DMS79 (cell line): ENCODE measurements around the gene RAB28.
"Not testable (repeated sequence)": the region's sequence is repeated elsewhere in the genome, so short reads cannot be mapped to it uniquely, and the experiment has no call there.

Experiments used
- DNase-seq: peaks from one replicate; lab custom pipeline; 2025; lab: John Stamatoyannopoulos, UW

RAB28 gene

DNA sequence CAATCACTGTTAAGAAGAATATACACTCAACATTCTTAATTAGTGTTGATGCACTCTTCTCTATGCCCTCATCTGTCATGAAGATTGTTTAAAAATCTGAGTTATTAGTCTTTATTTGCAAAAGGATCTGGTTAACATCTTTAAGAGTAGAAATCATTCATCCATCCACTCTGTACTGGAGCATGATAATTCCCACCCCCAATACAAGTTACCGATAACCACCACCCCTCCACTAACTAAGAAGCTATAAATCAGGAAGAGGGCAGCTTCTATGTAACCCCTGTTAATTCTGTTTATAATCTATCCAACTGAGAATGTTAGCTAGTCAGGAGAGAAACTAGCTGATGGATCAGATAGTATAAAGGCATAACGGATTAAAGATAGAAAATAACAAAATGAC, 34.5 kb downstream of the RAB28 start:
- no peak for DNase-seq

DNA sequence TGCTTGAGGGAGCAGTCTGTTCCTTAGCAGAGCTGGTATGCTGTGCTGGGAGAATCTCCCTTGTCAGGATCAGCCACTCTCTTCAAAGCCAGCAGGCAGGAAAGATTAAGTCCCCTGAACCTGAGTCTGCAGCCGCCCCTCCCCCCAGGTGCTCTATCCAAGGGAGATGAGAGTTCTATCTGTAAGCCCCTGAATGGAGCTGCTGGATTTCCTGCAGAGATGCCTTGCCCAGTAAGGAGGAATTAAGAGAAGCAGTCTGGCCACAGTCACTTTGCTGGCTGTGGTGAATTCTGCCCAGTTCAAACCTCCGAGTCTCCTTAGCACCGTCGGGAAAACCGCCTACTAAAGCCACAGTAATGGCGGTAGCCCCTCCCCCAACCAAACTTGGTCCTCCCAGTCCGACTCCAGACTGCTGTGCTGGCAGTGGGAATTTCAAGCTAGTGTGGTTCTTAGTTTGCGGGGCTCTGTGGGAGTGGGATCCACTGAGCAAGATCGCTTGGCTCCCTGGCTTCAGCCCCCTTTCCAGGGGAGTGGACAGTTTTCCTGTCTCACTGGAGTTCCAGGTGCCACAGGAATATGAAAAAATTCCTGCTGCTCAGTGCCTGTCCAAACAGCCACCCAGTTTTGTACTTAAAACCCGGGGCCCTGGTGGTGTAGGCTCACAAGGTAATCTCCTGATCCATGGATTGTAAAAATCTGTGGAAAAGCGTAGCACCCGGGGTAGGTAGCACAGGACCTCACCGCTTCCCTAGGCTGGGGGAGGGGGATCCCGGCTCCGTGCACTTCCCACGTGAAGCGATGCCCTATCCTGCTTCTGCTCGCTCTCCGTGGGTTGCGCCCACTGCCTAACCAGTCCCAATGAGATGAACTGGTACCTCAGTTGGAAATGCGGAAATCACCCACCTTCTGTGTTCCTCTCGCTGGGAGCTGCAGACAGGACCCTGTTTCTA, 38.0 kb downstream of the RAB28 start:
- DNase-seq: no peak

DNA sequence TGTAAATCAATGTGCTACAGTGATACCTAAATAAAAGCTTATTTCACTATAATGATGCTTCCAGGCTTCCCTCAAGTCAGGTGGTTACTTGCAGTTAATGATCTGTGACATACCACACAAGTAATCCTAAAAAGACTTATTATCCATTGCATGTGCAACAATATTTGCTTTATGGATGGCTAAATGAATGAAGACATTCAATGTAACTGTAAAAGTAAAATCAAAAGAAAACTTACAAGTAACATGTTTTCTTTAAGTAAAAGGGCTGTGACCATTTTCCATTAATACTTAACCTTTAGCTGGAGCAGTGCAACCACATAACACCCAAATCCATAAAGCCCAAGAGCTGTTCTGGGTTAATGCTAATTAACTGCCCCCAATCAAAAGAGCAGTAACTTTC, 42.6 kb downstream of the RAB28 start:
- DNase-seq: no peak

DNA sequence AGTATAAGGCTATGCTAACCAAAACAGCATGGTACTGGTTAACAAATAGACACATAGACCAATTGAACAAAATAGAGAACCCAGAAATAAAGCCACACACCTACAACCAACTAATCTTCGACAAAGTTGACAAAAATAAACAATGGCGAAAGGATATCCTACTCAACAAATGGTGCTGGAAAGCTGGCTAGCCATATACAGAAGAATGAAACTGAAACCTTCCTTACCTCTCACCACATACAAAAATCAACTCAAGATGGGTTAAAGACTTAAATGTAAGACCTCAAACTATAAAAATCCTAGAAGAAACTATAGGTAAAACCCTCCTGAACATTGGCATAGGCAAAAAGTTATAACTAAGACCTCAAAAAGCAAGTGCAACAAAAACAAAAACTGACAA, 47.2 kb downstream of the RAB28 start:
- no peak for DNase-seq

- DNase-seq: no peak
These were observed 51.7 kb downstream of the RAB28 start for GRCh38 chr4:13432453-13432852.

DNA sequence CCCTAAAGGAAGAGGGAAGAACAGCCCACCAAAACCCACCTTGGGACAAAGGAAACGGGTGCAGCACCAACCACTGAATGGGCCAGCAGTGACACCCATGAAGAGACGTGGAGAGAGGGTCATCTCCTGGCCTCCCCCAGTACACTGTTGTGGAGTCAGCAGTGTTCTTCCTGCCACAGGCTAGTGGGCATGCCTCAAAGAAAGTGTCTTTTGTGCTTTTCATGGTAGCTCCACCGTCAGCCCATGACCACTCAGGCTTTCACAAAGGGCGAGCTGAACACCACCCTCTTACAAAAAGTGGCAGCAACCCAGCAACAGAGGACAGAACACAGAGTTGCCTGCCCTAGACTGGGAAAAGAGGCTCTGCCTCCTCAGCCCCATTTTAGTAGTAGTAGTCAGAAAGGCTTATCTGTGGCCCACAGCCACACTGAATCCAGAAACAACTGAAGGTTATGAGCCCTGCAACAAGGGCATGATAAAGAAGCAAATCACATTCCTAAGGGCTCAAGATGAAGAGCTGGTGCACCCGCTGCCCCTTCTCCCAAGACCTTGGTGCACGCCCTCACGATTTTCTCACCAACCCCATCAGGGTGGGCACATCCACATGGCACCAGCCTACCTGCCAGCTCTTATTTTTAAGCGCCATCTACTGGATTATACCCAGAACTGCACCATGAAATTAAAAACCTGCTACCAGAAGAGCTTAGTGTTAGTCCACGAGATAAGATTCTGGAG, 53.1 kb downstream of the RAB28 start:
- no peak for DNase-seq

DNA sequence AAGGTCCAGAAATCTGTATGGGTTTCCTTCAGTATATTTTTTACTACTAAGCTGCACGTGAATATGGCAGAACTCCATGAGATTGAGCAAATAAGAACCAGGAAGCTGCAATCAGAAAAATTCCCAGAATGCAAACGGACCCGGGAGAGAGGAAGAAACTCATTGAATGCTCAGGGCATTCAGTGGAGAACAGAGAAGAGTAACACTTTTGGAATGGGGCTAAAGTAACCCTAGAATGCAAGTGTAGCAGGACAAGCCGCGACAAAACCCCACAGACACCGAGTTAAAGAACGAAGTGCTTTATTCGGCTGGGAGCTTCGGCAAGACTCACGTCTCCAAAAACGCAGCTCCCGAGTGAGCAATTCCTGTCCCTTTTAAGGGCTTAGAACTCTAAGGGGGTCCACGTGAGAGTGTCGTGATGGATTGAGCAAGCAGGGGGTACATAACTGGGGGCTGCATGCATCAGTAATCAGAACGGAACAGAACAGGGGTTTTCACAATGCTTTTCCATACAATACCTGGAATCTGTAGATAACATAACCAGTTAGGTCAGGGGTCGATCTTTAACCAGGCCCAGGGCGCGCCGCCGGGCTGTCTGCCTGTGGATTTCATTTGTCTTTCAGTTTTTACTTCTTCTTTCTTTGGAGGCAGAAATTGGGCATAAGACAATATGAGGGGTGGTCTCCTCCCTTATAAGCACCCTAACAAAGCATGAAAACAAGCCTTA, 56.4 kb downstream of the RAB28 start:
- no peak for DNase-seq

GRCh38 chr4:13415068-13415785, 68.9 kb downstream of the RAB28 start:
- no peak for DNase-seq

GRCh38 chr4:13413729-13414437, 70.3 kb downstream of the RAB28 start:
- DNase-seq: no peak

DNA sequence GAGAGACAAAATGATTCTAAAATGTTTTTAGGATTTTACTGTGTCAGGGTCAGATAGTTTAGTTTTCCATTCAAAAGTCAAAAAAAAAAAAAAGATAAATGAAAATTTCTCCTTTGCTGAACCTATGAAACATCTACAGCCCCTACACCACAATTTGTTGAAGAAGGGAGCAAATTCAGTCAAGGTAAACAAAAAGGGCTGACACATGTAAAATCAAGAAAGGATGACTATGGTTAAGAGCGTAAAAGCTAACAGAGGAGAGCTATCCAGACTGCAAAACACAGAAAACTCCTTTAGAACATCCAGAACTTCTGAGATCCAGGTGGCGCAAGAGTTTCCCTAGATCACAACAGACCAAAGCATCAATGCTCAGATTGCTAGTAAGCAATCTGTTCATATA, 72.2 kb downstream of the RAB28 start:
- no peak for DNase-seq

GRCh38 chr4:13409324-13409723, 74.8 kb downstream of the RAB28 start:
- DNase-seq: no peak

DNA sequence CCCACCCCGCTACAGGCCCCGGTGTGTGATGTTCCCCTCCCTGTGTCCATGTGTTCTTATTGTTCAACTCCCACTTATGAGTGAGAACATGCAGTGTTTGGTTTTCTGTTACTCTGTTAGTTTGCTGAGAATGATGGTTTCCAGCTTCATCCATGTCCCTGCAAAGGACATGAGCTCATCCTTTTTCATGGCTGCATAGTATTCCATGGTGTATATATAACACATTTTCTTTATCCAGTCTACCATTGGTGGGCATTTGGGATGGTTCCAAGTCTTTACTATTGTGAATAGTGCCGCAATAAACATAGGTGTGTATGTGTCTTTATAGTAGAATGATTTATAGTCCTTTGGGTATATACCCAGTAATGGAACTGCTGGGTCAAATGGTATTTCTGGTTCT, 78.0 kb downstream of the RAB28 start:
- DNase-seq: not testable (repeated sequence)

DNA sequence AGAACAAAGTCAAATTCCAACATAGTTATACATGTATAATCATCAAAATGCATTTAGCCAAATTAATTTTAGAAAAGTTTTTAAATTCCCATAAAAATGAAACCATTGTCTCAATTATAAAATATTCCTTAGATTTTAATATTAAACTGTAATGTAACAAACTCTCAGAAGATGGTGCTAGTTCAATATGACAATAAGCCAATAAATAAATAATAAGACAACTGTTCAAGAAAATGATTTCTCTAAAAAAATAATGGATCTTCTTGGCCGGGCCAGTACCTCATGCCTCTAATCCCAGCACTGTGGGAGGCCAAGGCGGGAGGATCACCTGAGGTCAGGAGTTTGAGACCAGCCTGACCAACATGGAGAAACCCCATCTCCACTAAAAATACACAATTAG, 80.3 kb downstream of the RAB28 start:
- no peak for DNase-seq

- no peak for DNase-seq
These were observed 80.8 kb downstream of the RAB28 start for GRCh38 chr4:13403326-13403725.

GRCh38 chr4:13399257-13399656, 84.9 kb downstream of the RAB28 start:
- no peak for DNase-seq

- DNase-seq: no peak
These were observed 88.0 kb downstream of the RAB28 start for GRCh38 chr4:13396161-13396560.

GRCh38 chr4:13389901-13390300, 94.2 kb downstream of the RAB28 start:
- DNase-seq: not testable (repeated sequence)

DNA sequence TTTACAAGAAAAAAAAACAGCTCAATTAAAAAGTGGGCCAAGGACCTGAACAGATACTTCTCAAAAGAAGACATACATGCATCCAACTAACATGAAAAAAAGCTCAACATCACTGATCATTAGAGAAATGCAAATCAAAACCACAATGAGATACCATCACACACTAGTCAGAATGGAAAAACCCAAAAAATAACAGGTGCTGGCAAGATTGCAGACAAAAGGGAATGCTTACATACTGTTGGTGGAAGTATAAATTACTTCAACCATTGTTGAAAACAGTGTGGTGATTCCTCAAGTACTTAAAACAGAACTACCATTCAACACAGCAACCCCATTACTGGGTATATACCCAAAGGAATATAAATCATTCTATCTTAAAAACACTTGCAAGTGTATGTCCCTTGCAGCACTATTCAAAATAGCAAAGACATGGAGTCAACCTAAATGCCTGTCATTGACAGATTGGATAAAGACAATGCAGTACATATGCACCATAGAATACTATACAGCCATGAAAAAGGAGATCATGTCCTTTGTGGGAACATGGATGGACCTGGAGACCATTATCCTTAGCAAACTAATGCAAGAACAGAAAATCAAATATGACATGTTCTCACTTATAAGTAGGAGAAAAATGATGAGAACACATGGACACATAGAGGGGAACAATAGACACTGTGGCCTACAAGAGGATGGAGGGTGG, 97.6 kb downstream of the RAB28 start:
- DNase-seq: no peak

- DNase-seq: no peak
These were observed 100.1 kb downstream of the RAB28 start for GRCh38 chr4:13384055-13384454.

- no peak for DNase-seq
These were observed 105.0 kb downstream of the RAB28 start for GRCh38 chr4:13378973-13379759.
